CD14-positive monocyte (primary cell): ENCODE data around the gene FADS3. TPM values are rescaled to one million over a fixed set of nuclear protein-coding genes. Genes with fewer than 3 reads are reported as not detected.

Experiments used
- DNase-seq, 3 donors: peaks; one replicate each; pipeline ENCODE4 v3.0.0-alpha.2; 2011 to 2022
- H2AFZ ChIP-seq: 2 replicates; pipeline ENCODE4 v1.6.0; 2012; ENCODE audit warnings: mild to moderate bottlenecking, low read depth, low read length, inconsistent platforms; ENCODE audit not compliant: insufficient read depth, poor library complexity, severe bottlenecking
- H3K27ac ChIP-seq, 2 donors: 1 replicate in 1 of 2; 2 replicates in 1 of 2; pipeline ENCODE4 v1.5.1; 2012 to 2013; ENCODE audit warnings: low read length in 2 of 2, control low read depth in 1 of 2, inconsistent platforms in 1 of 2, low read depth in 1 of 2, mild to moderate bottlenecking in 1 of 2
- H3K27me3 ChIP-seq, 2 donors: one replicate each; pipeline versions ENCODE4 v1.6.0 to v1.6.1; 2011 to 2013; ENCODE audit warnings: low read length in 2 of 2; ENCODE audit not compliant: control insufficient read depth in 2 of 2, insufficient read depth in 2 of 2
- H3K36me3 ChIP-seq, 2 donors: replicated peaks in 1 of 2; 1 replicate in 1 of 2; 2 replicates in 1 of 2; pipeline versions ENCODE4 v1.5.1 to v1.6.1; 2012 to 2013; ENCODE audit warnings: low read length in 2 of 2, control low read depth in 1 of 2, inconsistent platforms in 1 of 2, mild to moderate bottlenecking in 1 of 2; ENCODE audit not compliant: insufficient read depth in 2 of 2, control insufficient read depth in 1 of 2
- H3K4me1 ChIP-seq, 2 donors: 1 replicate in 1 of 2; 2 replicates in 1 of 2; pipeline versions ENCODE4 v1.5.1 to v1.6.1; 2012 to 2013; ENCODE audit warnings: low read length in 2 of 2, control low read depth in 1 of 2, inconsistent platforms in 1 of 2, mild to moderate bottlenecking in 1 of 2, moderate library complexity in 1 of 2; ENCODE audit not compliant: insufficient read depth in 2 of 2, control insufficient read depth in 1 of 2
- H3K4me2 ChIP-seq: replicated peaks from 2 replicates; pipeline ENCODE3; 2012; ENCODE audit warnings: low read length, moderate library complexity, mild to moderate bottlenecking; ENCODE audit not compliant: poor library complexity, severe bottlenecking; ENCODE audit errors: extremely low read depth
- H3K4me3 ChIP-seq, 3 experiments: fragments of 200-600 bp in 1 of 3; sonication (generic) in 1 of 3; replicated peaks in 1 of 3; 1 replicate in 2 of 3; 2 replicates in 1 of 3; pipeline ENCODE4 v1.5.1; 2011 to 2013; ENCODE audit warnings: low read length in 3 of 3, mild to moderate bottlenecking in 3 of 3, control low read depth in 2 of 3, low read depth in 2 of 3, inconsistent platforms in 1 of 3, moderate library complexity in 1 of 3
- H3K79me2 ChIP-seq: 2 replicates; pipeline ENCODE4 v1.6.0; 2012; ENCODE audit warnings: mild to moderate bottlenecking, control low read depth, inconsistent platforms, low read length, moderate library complexity; ENCODE audit not compliant: insufficient read depth
- H3K9ac ChIP-seq: 2 replicates; pipeline ENCODE4 v1.6.0; 2017; ENCODE audit warnings: low read length, mild to moderate bottlenecking; ENCODE audit not compliant: insufficient read depth, poor library complexity, severe bottlenecking
- H3K9me3 ChIP-seq, 2 donors: replicated peaks in 1 of 2; 1 replicate in 1 of 2; 2 replicates in 1 of 2; pipeline versions ENCODE4 v1.5.1 to v1.6.1; 2012 to 2013; ENCODE audit warnings: low read length in 2 of 2, control low read depth in 1 of 2; ENCODE audit not compliant: control insufficient read depth in 1 of 2, insufficient read depth in 1 of 2
- H4K20me1 ChIP-seq: 2 replicates; pipeline ENCODE4 v1.6.0; 2012; ENCODE audit warnings: mild to moderate bottlenecking, low read length, control low read depth, moderate library complexity; ENCODE audit not compliant: insufficient read depth
- H3K27ac Mint-ChIP-seq, 7 donors: one replicate each; pipeline ENCODE4 v1.8.0; 2020; ENCODE audit warnings: mild to moderate bottlenecking in 7 of 7, mixed read lengths in 7 of 7, moderate library complexity in 6 of 7, inconsistent platforms in 2 of 7
- H3K27me3 Mint-ChIP-seq, 3 donors: one replicate each; pipeline ENCODE4 v1.8.0; 2021 to 2022; ENCODE audit warnings: low read depth in 3 of 3, mild to moderate bottlenecking in 3 of 3, mixed read lengths in 3 of 3, moderate library complexity in 3 of 3, inconsistent platforms in 1 of 3
- H3K36me3 Mint-ChIP-seq, 2 donors: one replicate each; pipeline ENCODE4 v1.8.0; 2020; ENCODE audit warnings: mixed read lengths in 2 of 2, inconsistent platforms in 1 of 2, mild to moderate bottlenecking in 1 of 2
- H3K4me1 Mint-ChIP-seq: one replicate; pipeline ENCODE4 v1.8.0; 2020; ENCODE audit warnings: mild to moderate bottlenecking, mixed read lengths
- H3K4me3 Mint-ChIP-seq, 2 donors: one replicate each; pipeline ENCODE4 v1.8.0; 2020; ENCODE audit warnings: mild to moderate bottlenecking in 2 of 2, mixed read lengths in 2 of 2, moderate library complexity in 1 of 2
- H3K9me3 Mint-ChIP-seq, 7 donors: one replicate each; pipeline ENCODE4 v1.8.0; 2020 to 2022; ENCODE audit warnings: mixed read lengths in 7 of 7, mild to moderate bottlenecking in 6 of 7, moderate library complexity in 6 of 7, inconsistent platforms in 2 of 7
- CTCF ChIP-seq: fragments of 200-600 bp; IDR thresholded peaks from one replicate; pipeline ENCODE4 v1.8.0; 2022; ENCODE audit warnings: antibody characterized with exemption, mild to moderate bottlenecking
- WGBS: methylation state at CpG from one replicate; pipeline ENCODE4 v1.1.5; 2013; ENCODE audit warnings: missing lambda C conversion rate; ENCODE audit not compliant: insufficient coverage; 5-methylcytosine and 5-hydroxymethylcytosine counted together
- intact Hi-C, 2 donors: fragments of 100-400 bp; cut with micrococcal nuclease; formaldehyde crosslinking; loops; one replicate each; pipeline versions ENCODE4 v1.15.0 to v1.15.1; 2023
- polyA plus RNA-seq, 3 donors: library from polyadenylated mRNA; depleted of rRNA in 1 of 3; unstranded in 2 of 3; stranded (reverse) in 1 of 3; fragments of 300-500 nt in 2 of 3; fragments of >200 nt in 1 of 3; fragmentation: Illumina TruSeq in 2 of 3; gene quantifications; 1 replicate in 2 of 3; 2 replicates in 1 of 3; pipeline ENCODE4 v1.2.3, GENCODE V29; 2012 to 2021

Gene FADS3
- polyA plus RNA-seq, 3 donors: 2.5 to 6.8 (median 5.8) TPM

GRCh38 chr11:61832207-61832606 is 59.1 kb downstream of the FADS3 start:
- H3K4me1 ChIP-seq: peaks cover 74 to 84% of the 10 kb centered on the region in 2 donors
- no peak overlapping the region for H3K9ac ChIP-seq
- H3K9me3 ChIP-seq: no peaks in the 10 kb centered on the region
- peaks cover 0 to 15% of the 10 kb centered on the region in 2 donors for H3K27me3 ChIP-seq
- Mint-ChIP-seq H3K27ac (peak overlapping the region in 1 of 7 donors; percentile 48), H3K36me3 (peaks cover 6 to 7% of the 10 kb centered on the region in 2 donors), H3K4me1 (peaks cover 81% of the 10 kb centered on the region), H3K27me3 (peaks cover 13 to 18% (median 14%) of the 10 kb centered on the region in 3 donors), H3K9me3 (peaks cover 0 to 3% (median 0%) of the 10 kb centered on the region in 7 donors), H3K4me3 (no peak overlapping the region)
- H3K27ac ChIP-seq: no peak overlapping the region
- intact Hi-C loops: loop anchor here in 1 of 2 donors (5.0 kb wide), 1 partner anchor 35 kb away; no protein-coding TSS in a partner anchor
- H3K4me3 ChIP-seq: no peak overlapping the region
- WGBS: 55% methylated on average over 3 of the region's 4 CpGs
- H2AFZ ChIP-seq: no peak overlapping the region
- no peaks in the 10 kb centered on the region for H3K36me3 ChIP-seq
- no peaks in the 10 kb centered on the region for H4K20me1 ChIP-seq
- no peak for TF ChIP-seq CTCF
- H3K4me2 ChIP-seq: no peak overlapping the region
- H3K79me2 ChIP-seq: peaks cover 26% of the 10 kb centered on the region
- no peak for DNase-seq

GRCh38 chr11:61830237-61831105 is 60.9 kb downstream of the FADS3 start:
- H3K4me3 Mint-ChIP-seq: peak overlapping the region; percentile 25 to 49
- Histone ChIP-seq H3K36me3 (no peaks in the 10 kb centered on the region), H3K27me3 (peaks cover 0 to 15% of the 10 kb centered on the region in 2 donors), H3K9me3 (no peaks in the 10 kb centered on the region), H3K4me3 (no peak overlapping the region), H3K9ac (no peak overlapping the region), H3K4me1 (peaks cover 70 to 81% of the 10 kb centered on the region in 2 donors), H2AFZ (no peak overlapping the region), H3K4me2 (peak overlapping the region; percentile 14), H3K27ac (peak overlapping the region in 1 of 2 donors; percentile 11), H3K79me2 (peaks cover 26% of the 10 kb centered on the region), H4K20me1 (no peaks in the 10 kb centered on the region)
- intact Hi-C loops: loop anchor here in 1 of 2 donors (5.0 kb wide), 1 partner anchor 33 kb away; no protein-coding TSS in a partner anchor
- no peak for TF ChIP-seq CTCF
- H3K9me3 Mint-ChIP-seq: peaks cover 0 to 3% (median 0%) of the 10 kb centered on the region in 7 donors
- 63% methylated on average over 6 of the region's 8 CpGs for WGBS
- DNase-seq: peak in 1 of 3 donors; percentile 19
- H3K4me1 Mint-ChIP-seq: peaks cover 77% of the 10 kb centered on the region
- peaks cover 6 to 7% of the 10 kb centered on the region in 2 donors for H3K36me3 Mint-ChIP-seq
- H3K27me3 Mint-ChIP-seq: peaks cover 17 to 18% (median 17%) of the 10 kb centered on the region in 3 donors
- H3K27ac Mint-ChIP-seq: peak overlapping the region in 5 of 7 donors; percentile 3 to 91 (median 78)
